PC-3 (cell line): Measurements from ENCODE around the gene CAPNS1. TPM values are rescaled to one million over a fixed set of nuclear protein-coding genes. Genes with fewer than 3 reads are reported as not detected.

ENCODE experiments used
- ATAC-seq: fragments of 200-7000 bp; cut with Tn5 transposase; 2 replicates; pipeline ENCODE4 v1.9.1; 2020; ENCODE audit warnings: mild to moderate bottlenecking, moderate library complexity
- BruUV-seq: library from RNA; stranded (reverse); fragments of 400-500 nt; replicated peaks from 2 replicates; lab custom pipeline; 2021; lab: Mats Ljungman, UMichigan
- CTCF ChIA-PET: fragments of 300-600 bp; sonication (Branson Sonifier 250); formaldehyde crosslinking; loops from one replicate; lab custom pipeline; 2022; ENCODE audit warnings: antibody characterized with exemption; lab: Charles Lee
- POLR2A ChIA-PET: fragments of 300-600 bp; sonication (Branson Sonifier 250); formaldehyde crosslinking; loops from one replicate; lab custom pipeline; 2022; ENCODE audit warnings: antibody characterized with exemption; ENCODE audit not compliant: unreplicated experiment; lab: Charles Lee
- DNase-seq: peaks from one replicate; pipeline ENCODE4 v3.0.0-alpha.2; 2015
- H2AFZ ChIP-seq: fragments of 300-600 bp; sonication (generic); 2 replicates; pipeline ENCODE4 v1.6.0; 2016; ENCODE audit warnings: antibody characterized with exemption, low read length
- H3F3A ChIP-seq: fragments of 300-600 bp; sonication (generic); one replicate; pipeline ENCODE4 v1.6.0; 2017; ENCODE audit warnings: antibody characterized with exemption, low read length, control low read depth, mild to moderate bottlenecking; ENCODE audit not compliant: unreplicated experiment
- H3K27ac ChIP-seq: fragments of 300-600 bp; sonication (generic); 2 replicates; pipeline ENCODE4 v1.5.1; 2016; ENCODE audit warnings: mild to moderate bottlenecking, low read length
- H3K27me3 ChIP-seq: fragments of 300-600 bp; sonication (generic); 2 replicates; pipeline ENCODE4 v1.6.1; 2016; ENCODE audit warnings: low read length, mixed read lengths
- H3K36me3 ChIP-seq: fragments of 300-600 bp; sonication (generic); 2 replicates; pipeline ENCODE4 v1.6.1; 2016; ENCODE audit warnings: low read depth, mixed run types, low read length, mixed read lengths
- H3K4me1 ChIP-seq: fragments of 300-600 bp; sonication (generic); 2 replicates; pipeline ENCODE4 v1.5.1; 2016; ENCODE audit warnings: low read length; ENCODE audit not compliant: insufficient read depth
- H3K4me2 ChIP-seq: fragments of 300-600 bp; sonication (generic); 2 replicates; pipeline ENCODE4 v1.6.0; 2016; ENCODE audit warnings: low read length
- H3K4me3 ChIP-seq: fragments of 300-600 bp; sonication (generic); 2 replicates; pipeline ENCODE4 v1.5.1; 2016; ENCODE audit warnings: mild to moderate bottlenecking, low read length, mixed read lengths
- H3K79me2 ChIP-seq: fragments of 300-600 bp; sonication (generic); 2 replicates; pipeline ENCODE4 v1.6.1; 2017; ENCODE audit warnings: low read length, mixed read lengths
- H3K9ac ChIP-seq: fragments of 300-600 bp; sonication (generic); 2 replicates; pipeline ENCODE4 v1.6.0; 2016; ENCODE audit warnings: mild to moderate bottlenecking, low read length
- H3K9me2 ChIP-seq: fragments of 300-600 bp; sonication (generic); replicated peaks from 2 replicates; pipeline ENCODE4 v1.6.1; 2016; ENCODE audit warnings: mixed run types, low read length, mixed read lengths
- H3K9me3 ChIP-seq: fragments of 300-600 bp; sonication (generic); 2 replicates; pipeline ENCODE4 v1.6.1; 2016; ENCODE audit warnings: low read length, mixed read lengths
- H4K20me1 ChIP-seq: fragments of 300-600 bp; sonication (generic); 2 replicates; pipeline ENCODE4 v1.6.1; 2016; ENCODE audit warnings: low read length, mixed read lengths
- EZH2 ChIP-seq: fragments of 300-600 bp; sonication (generic); IDR thresholded peaks from one replicate; pipeline ENCODE4 v1.6.1; 2017; ENCODE audit warnings: antibody characterized with exemption, mild to moderate bottlenecking, low read length; ENCODE audit not compliant: unreplicated experiment
- EZH2phosphoT487 ChIP-seq: fragments of 300-600 bp; sonication (generic); IDR thresholded peaks from 2 replicates; pipeline ENCODE4 v1.6.1; 2018; ENCODE audit warnings: mild to moderate bottlenecking, antibody characterized with exemption, low read length, borderline replicate concordance
- intact Hi-C: fragments of 100-400 bp; cut with micrococcal nuclease; formaldehyde crosslinking; loops from 2 replicates; pipeline ENCODE4 v1.9.0; 2023
- total RNA-seq: library from RNA; depleted of rRNA; stranded (reverse); fragments of >200 nt; gene quantifications from 2 replicates; pipeline ENCODE4 v1.2.3, GENCODE V29; 2014
- TF ChIP-seq, protein P1 (sequence below): fragments of 300-600 bp; sonication (generic); conservative IDR thresholded peaks from 2 replicates; pipeline ENCODE4 v1.5.1; 2017; ENCODE audit warnings: antibody characterized with exemption, low read depth, mild to moderate bottlenecking, low read length

The CAPNS1 gene
- total RNA-seq, 1 experiment from 2014 or later: 329 TPM

DNA sequence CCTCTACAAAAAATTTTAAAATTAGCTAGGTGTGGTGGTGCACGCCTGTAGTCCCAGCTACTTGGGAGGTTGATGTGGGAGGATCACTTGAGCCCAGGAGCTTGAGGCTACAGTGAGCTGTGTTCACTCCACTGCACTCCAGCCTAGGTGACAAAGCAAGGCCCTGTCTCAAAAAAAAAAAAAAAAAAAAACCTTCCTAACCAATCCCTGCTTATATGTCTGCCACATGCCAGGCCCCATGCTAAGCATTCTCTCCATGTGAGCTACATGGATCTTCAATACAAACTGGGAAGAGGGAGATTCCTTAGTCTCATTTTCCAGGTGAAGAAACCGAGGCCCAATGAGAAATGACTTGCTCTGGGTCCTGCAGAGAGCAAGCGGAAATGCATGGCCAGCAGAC lies 31.2 kb upstream of the CAPNS1 start:
- ATAC-seq (no peak), DNase-seq (no peak)
- POLR2A ChIA-PET: no interaction called here
- Histone ChIP-seq H3K4me1 (peaks cover 16% of the 10 kb centered on the region), H3K27ac (no peak overlapping the region), H3K9me2 (no peaks in the 10 kb centered on the region), H2AFZ (no peak overlapping the region), H3K9ac (no peak overlapping the region), H3K9me3 (no peaks in the 10 kb centered on the region), H3K79me2 (peaks cover 9% of the 10 kb centered on the region; the same call in 1 of the 2 replicates), H3K36me3 (peaks cover 4% of the 10 kb centered on the region; the same call in 1 of the 2 replicates), H4K20me1 (no peaks in the 10 kb centered on the region), H3K4me2 (no peak overlapping the region), H3K27me3 (no peaks in the 10 kb centered on the region), H3F3A (no peaks in the 10 kb centered on the region), H3K4me3 (no peak overlapping the region)
- TF ChIP-seq, protein P1, sequence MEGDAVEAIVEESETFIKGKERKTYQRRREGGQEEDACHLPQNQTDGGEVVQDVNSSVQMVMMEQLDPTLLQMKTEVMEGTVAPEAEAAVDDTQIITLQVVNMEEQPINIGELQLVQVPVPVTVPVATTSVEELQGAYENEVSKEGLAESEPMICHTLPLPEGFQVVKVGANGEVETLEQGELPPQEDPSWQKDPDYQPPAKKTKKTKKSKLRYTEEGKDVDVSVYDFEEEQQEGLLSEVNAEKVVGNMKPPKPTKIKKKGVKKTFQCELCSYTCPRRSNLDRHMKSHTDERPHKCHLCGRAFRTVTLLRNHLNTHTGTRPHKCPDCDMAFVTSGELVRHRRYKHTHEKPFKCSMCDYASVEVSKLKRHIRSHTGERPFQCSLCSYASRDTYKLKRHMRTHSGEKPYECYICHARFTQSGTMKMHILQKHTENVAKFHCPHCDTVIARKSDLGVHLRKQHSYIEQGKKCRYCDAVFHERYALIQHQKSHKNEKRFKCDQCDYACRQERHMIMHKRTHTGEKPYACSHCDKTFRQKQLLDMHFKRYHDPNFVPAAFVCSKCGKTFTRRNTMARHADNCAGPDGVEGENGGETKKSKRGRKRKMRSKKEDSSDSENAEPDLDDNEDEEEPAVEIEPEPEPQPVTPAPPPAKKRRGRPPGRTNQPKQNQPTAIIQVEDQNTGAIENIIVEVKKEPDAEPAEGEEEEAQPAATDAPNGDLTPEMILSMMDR: no peak
- TF ChIP-seq EZH2phosphoT487 (no peak), EZH2 (no peak)
- BruUV-seq: no TSS peak
- intact Hi-C loops: no loop called here
- CTCF ChIA-PET: no interaction called here

DNA sequence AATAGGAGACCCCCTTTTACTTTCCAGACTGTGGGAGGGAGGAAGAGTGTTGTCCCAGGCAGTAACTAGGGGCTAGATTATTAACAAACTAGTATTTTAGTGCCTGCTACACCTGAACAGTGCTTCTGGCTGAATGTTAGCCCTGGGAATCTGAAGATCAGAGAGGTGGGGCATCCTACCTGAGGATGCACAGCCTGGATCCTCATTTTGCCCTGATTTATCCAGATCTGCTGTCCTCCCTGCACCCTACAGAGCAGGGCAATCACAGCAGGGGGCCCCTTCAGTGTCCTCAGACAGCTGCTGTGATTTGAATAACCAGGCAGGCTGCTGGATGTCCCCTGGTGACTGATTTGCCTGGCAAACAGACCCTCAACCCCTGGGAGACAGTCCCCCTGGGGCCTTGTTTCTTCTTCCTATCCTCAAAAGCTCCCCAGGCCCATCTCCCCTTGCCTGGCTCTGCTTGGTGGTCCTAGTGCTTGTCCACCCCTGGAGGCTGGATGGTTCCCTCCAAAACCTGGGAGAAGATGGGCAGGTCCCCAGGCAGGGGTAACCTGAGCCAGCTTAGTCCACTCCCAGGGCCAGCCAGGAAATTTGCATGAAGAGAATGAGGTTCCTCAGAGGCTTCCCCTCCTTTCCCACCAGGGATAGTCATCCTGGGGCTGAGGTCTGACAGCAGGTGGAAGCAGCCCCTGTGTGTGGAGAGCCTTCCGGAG lies 29.2 kb upstream of the CAPNS1 start, which contains the start of gene OVOL3:
Gene OVOL3 (plus strand): TSS at position 657 of the 713 bp plus-strand sequence. CDS start 60 bp downstream, outside the sequence.
- no peak within 1 kb of the TSS for H3K27ac ChIP-seq
- DNase-seq: no peak
- no peak within 1 kb of the TSS for H2AFZ ChIP-seq
- CTCF ChIA-PET: no interaction called here
- no peaks in the 10 kb centered on the region for H4K20me1 ChIP-seq
- no peaks in the 10 kb centered on the region for H3K36me3 ChIP-seq
- H3K4me2 ChIP-seq: no peak within 1 kb of the TSS
- no peaks in the 10 kb centered on the region for H3K27me3 ChIP-seq
- no peak for ATAC-seq
- BruUV-seq: no TSS peak
- H3K79me2 ChIP-seq: peaks cover 16% of the 10 kb centered on the region; the same call in 1 of the 2 replicates
- no peaks in the 10 kb centered on the region for H3K9me3 ChIP-seq
- POLR2A ChIA-PET: no interaction called here
- H3K4me3 ChIP-seq: no peak within 1 kb of the TSS
- no peak within 1 kb of the TSS for H3K9ac ChIP-seq
- no peaks in the 10 kb centered on the region for H3K9me2 ChIP-seq
- no peak for TF ChIP-seq EZH2
- no peak for TF ChIP-seq EZH2phosphoT487
- TF ChIP-seq, protein P1: no peak
- intact Hi-C loops: no loop called here
- H3K4me1 ChIP-seq: 0 out of 2 replicates have a peak, but pooled peaks cover 10% of the 10 kb centered on the region
- no peaks in the 10 kb centered on the region for H3F3A ChIP-seq

DNA sequence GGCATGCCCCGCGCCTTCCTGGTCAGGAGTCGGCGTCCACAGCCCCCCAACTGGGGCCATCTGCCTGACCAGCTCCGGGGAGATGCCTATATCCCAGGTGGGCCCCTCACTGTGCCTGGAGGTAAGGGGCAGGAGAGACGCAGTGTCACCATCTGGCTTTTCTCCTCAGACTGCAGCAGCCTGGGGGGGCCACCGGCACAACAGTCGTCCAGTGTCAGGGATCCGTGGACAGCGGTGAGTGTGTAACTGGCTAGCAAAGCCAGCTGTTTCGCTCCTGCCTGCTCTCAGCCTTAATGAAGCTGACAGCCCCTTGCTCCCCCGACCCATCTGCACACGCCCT lies 28.7 kb upstream of the CAPNS1 start:
- Histone ChIP-seq H4K20me1 (no peaks in the 10 kb centered on the region), H3K27ac (no peak overlapping the region), H3K9me3 (no peaks in the 10 kb centered on the region), H2AFZ (no peak overlapping the region), H3K4me3 (no peak overlapping the region), H3K36me3 (no peaks in the 10 kb centered on the region), H3F3A (no peaks in the 10 kb centered on the region), H3K27me3 (no peaks in the 10 kb centered on the region), H3K4me2 (no peak overlapping the region), H3K9ac (no peak overlapping the region), H3K79me2 (peaks cover 21% of the 10 kb centered on the region), H3K4me1 (peaks cover 13% of the 10 kb centered on the region; the same call in 1 of the 2 replicates), H3K9me2 (no peaks in the 10 kb centered on the region)
- ATAC-seq: no peak
- no peak for TF ChIP-seq EZH2
- no peak for TF ChIP-seq EZH2phosphoT487
- TF ChIP-seq, protein P1: no peak
- no TSS peak for BruUV-seq
- POLR2A ChIA-PET: no interaction called here
- intact Hi-C loops: no loop called here
- no peak for DNase-seq
- CTCF ChIA-PET: no interaction called here
